Heart right ventricle (tissue), 16 donors: Measurements from ENCODE around the gene COX5B. TPM values are rescaled to one million over a fixed set of nuclear protein-coding genes. Genes with fewer than 3 reads are reported as not detected.

ENCODE experiments used
- ATAC-seq, 8 donors: fragments of 200-7000 bp; cut with Tn5 transposase; one replicate each; pipeline ENCODE4 v1.9.1; 2020; ENCODE audit warnings: mild to moderate bottlenecking in 8 of 8, moderate library complexity in 8 of 8, moderate number of reproducible peaks in 1 of 8
- DNase-seq, 2 donors: peaks; one replicate each; pipeline ENCODE4 v3.0.0-alpha.2; 2020
- H3K27ac ChIP-seq, 10 donors: fragments of 200-600 bp; sonication (generic) in 2 of 10; one replicate each; pipeline versions ENCODE4 v1.5.0 to v1.8.0; 2020 to 2022; ENCODE audit warnings: mild to moderate bottlenecking in 3 of 10
- H3K27me3 ChIP-seq, 7 donors: fragments of 200-600 bp; one replicate each; pipeline ENCODE4 v1.8.0; 2021 to 2022; ENCODE audit warnings: mild to moderate bottlenecking in 2 of 7
- H3K36me3 ChIP-seq, 9 donors: fragments of 200-600 bp; sonication (generic) in 1 of 9; one replicate each; pipeline versions ENCODE4 v1.5.0 to v1.8.0; 2020 to 2022; ENCODE audit warnings: mild to moderate bottlenecking in 2 of 9
- H3K4me1 ChIP-seq, 9 donors: fragments of 200-600 bp; sonication (generic) in 1 of 9; one replicate each; pipeline versions ENCODE4 v1.5.0 to v1.8.0; 2020 to 2022; ENCODE audit warnings: mild to moderate bottlenecking in 4 of 9
- H3K4me3 ChIP-seq, 10 donors: fragments of 200-600 bp; sonication (generic) in 2 of 10; one replicate each; pipeline versions ENCODE4 v1.5.0 to v1.8.0; 2020 to 2022; ENCODE audit warnings: mild to moderate bottlenecking in 7 of 10, moderate library complexity in 2 of 10
- H3K9me3 ChIP-seq, 11 donors: fragments of 200-600 bp in 10 of 11; sonication (generic) in 2 of 11; one replicate each; pipeline versions ENCODE4 v1.5.0 to v1.8.0; 2013 to 2022; ENCODE audit warnings: mild to moderate bottlenecking in 2 of 11, control low read depth in 1 of 11, moderate library complexity in 1 of 11
- CTCF ChIP-seq, 9 donors: fragments of 200-600 bp; sonication (generic) in 2 of 9; IDR thresholded peaks; one replicate each; pipeline versions ENCODE4 v1.5.0 to v1.8.0; 2021 to 2022; ENCODE audit warnings: antibody characterized with exemption in 9 of 9, mild to moderate bottlenecking in 5 of 9, moderate library complexity in 1 of 9
- WGBS, 2 donors: extraction: QIAGEN DNeasy Blood & Tissue Kit; methylation state at CpG; one replicate each; pipeline ENCODE4 v1.1.7; 2013; ENCODE audit warnings: inconsistent platforms in 1 of 2; 5-methylcytosine and 5-hydroxymethylcytosine counted together
- intact Hi-C, 10 donors: fragments of 100-400 bp; cut with DNase I; formaldehyde crosslinking; loops; one replicate each; pipeline versions ENCODE4 v1.11.1 to v1.14.2; 2022
- polyA plus RNA-seq, 2 donors: library from polyadenylated mRNA; stranded (reverse); fragments of 200-250 nt; gene quantifications; one replicate each; pipeline ENCODE4 v1.2.3, GENCODE V29; 2013
- total RNA-seq, 10 donors: library from RNA; stranded (reverse); fragmentation: NEBNext Ultra II Directional in 3 of 10; extraction: Animal tissue kit (Norgen Biotek cat#: 25700) in 3 of 10; gene quantifications; one replicate each; pipeline versions ENCODE4 v1.2.1 to v1.2.4, GENCODE V29; 2021 to 2023
- donor health status: Arrhythmogenic right ventricular cardiomyopathy.
- donor health status: ischemic (EF 13 %, LVEDD 7.1; RV severe dilation, severe dysfunction).
- donor health status: healthy with polysubstance abuse.
- donor health status: DM: no; HTN: yes; CAD: no.
- donor health status: DM: no; HTN: no; CAD: no.
- donor health status: ischemic (EF 25% LVEDD 6.9; RV normal size, moderate dysfunction).
- donor health status: ischemic (EF 25% LVEDD 5.7; RV mildly dilated, moderate dysfunction).
- donor health status: healthy.
- donor health status: DM: yes; HTN: yes; CAD: no.
- donor health status: Ischemic cardiomyopathy.
- donor health status: ischemic (EF 35%, LVEDD 5.7; RV mildly dilated, moderate dysfunction).
- donor health status: nonischemic (EF 11% LVEDD 7.7; RV severe dilation, severe dysfunction).
- donor health status: DM: yes; HTN: yes; CAD: no.
- donor health status: PGD.
- donor health status: ischemic (EF 29% LVEDD 5.4; RV normal size, mild dysfunction).
- donor health status: nonischemic (EF 23%, LVEDD 6.1; RV moderate dilation, normal function).

The COX5B gene
- total and polyA plus RNA-seq, 12 donors: 886 to 5,403 (median 1,311) TPM

- ATAC-seq (no peak), DNase-seq (no peak)
- Histone ChIP-seq H3K36me3 (peaks cover 0 to 73% (median 39%) of the 10 kb centered on the region in 9 donors), H3K9me3 (peaks cover 0 to 22% (median 7%) of the 10 kb centered on the region in 11 donors), H3K4me3 (no peak overlapping the region), H3K4me1 (peaks cover 0 to 10% (median 8%) of the 10 kb centered on the region in 9 donors), H3K27ac (no peak overlapping the region), H3K27me3 (no peaks in the 10 kb centered on the region)
- TF ChIP-seq CTCF (IDR thresholded peaks at IDR 0.05): no peak
- WGBS, 2 donors: 93 to 95% methylated on average over 7 of the region's 7 CpGs
- intact Hi-C loops: no loop called here
Observed at GRCh38 chr2:97656129-97656755, 10.4 kb downstream of the COX5B start.

DNA sequence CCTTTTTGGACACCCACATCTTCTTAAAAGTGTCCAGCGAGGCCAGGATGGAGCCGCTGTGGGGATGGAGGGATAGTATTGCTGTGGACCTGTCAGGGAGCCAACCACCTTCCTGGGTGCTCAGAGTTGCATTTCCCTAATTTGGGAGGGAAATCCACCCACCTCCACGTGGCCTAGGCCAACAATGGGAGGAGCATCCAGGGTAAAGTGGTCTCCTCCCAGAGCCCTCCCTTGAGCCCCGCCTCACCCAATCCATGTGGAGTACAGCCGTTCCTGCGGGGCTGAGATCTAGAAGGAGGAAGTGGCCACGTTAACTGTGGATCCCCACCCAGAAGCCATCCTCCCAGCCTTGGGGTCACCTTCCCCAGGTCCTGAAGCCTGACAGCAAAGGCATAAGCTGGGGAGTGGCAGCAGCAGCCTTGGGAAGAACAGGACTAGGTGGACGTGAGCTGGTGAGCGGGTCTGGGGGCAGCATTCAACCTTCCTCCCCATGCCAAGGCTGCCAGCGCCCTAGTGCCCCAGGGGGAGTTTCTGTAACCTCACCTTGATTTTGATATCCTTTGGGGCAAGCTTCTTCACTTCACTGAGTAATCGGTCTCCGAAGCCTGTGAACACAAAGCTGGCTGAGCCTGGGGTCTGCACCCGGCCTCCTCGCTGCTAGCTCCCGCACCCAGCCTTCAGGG is 11.2 kb downstream of the COX5B start:
- 81 to 84% methylated on average over 15 of the region's 15 CpGs for WGBS, 2 donors
- H3K36me3 ChIP-seq: peaks cover 0 to 70% (median 39%) of the 10 kb centered on the region in 9 donors
- H3K27ac ChIP-seq: no peak overlapping the region
- intact Hi-C loops: no loop called here
- no peaks in the 10 kb centered on the region for H3K27me3 ChIP-seq
- no peak for TF ChIP-seq CTCF (IDR thresholded peaks at IDR 0.05)
- no peak for DNase-seq
- H3K4me3 ChIP-seq: no peak overlapping the region
- peaks cover 0 to 18% (median 16%) of the 10 kb centered on the region in 9 donors for H3K4me1 ChIP-seq
- peaks cover 0 to 22% (median 7%) of the 10 kb centered on the region in 11 donors for H3K9me3 ChIP-seq
- no peak for ATAC-seq

- peaks cover 0 to 64% (median 39%) of the 10 kb centered on the region in 9 donors for H3K36me3 ChIP-seq
- no peaks in the 10 kb centered on the region for H3K27me3 ChIP-seq
- DNase-seq: no peak
- TF ChIP-seq CTCF (IDR thresholded peaks at IDR 0.05): no peak
- H3K27ac ChIP-seq: no peak overlapping the region
- ATAC-seq: no peak
- 93% methylated on average over 37 of the region's 37 CpGs for WGBS, 2 donors
- H3K4me3 ChIP-seq: no peak overlapping the region
- peaks cover 0 to 20% (median 7%) of the 10 kb centered on the region in 11 donors for H3K9me3 ChIP-seq
- intact Hi-C loops: no loop called here
- peaks cover 0 to 29% (median 27%) of the 10 kb centered on the region in 9 donors for H3K4me1 ChIP-seq
Observed at GRCh38 chr2:97657986-97658690, 12.3 kb downstream of the COX5B start.

DNA sequence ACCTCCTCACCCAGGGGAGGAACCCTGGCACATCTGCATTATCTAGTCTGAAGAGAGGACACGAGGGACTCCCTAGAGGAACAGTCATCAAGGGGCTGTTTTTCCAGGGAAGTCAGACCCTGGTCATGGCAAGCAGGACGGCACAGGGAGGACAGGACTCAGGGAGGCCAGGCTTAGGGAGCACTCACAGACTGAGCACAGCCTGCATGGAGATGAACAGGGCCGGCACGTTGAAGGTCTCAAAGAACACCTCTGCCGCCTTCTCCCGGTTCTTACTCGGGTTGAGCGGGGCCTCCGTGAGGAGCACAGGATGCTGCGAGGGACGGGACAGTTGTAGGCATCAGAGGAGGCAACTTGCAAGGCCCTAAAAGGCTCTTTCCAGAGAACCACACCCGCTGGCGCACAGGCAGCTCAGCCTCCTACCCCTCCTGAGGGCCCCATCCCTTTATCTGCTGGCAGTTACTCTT is 12.9 kb downstream of the COX5B start:
- no peak for DNase-seq
- Histone ChIP-seq H3K9me3 (peaks cover 0 to 14% (median 6%) of the 10 kb centered on the region in 11 donors), H3K4me3 (no peak overlapping the region), H3K27me3 (no peaks in the 10 kb centered on the region), H3K27ac (no peak overlapping the region), H3K36me3 (peaks cover 0 to 63% (median 39%) of the 10 kb centered on the region in 9 donors), H3K4me1 (peaks cover 0 to 30% (median 27%) of the 10 kb centered on the region in 9 donors)
- intact Hi-C loops: no loop called here
- TF ChIP-seq CTCF (IDR thresholded peaks at IDR 0.05): no peak
- no peak for ATAC-seq
- 82 to 87% methylated on average over 13 of the region's 13 CpGs for WGBS, 2 donors
